Measurements from ENCODE around the gene TUFT1. TPM values are rescaled to one million over a fixed set of nuclear protein-coding genes. Genes with fewer than 3 reads are reported as not detected.
A peak's percentile ranks its signal among the peaks of the same experiment; 100 is the strongest.

Gene TUFT1
- total and polyA plus RNA-seq, 9 of the 15 experiments (the other 6 are each of a cell fraction or from before 2014, with no cell fraction given) = 0.54 to 2.0 (median 1.7) TPM

DNA sequence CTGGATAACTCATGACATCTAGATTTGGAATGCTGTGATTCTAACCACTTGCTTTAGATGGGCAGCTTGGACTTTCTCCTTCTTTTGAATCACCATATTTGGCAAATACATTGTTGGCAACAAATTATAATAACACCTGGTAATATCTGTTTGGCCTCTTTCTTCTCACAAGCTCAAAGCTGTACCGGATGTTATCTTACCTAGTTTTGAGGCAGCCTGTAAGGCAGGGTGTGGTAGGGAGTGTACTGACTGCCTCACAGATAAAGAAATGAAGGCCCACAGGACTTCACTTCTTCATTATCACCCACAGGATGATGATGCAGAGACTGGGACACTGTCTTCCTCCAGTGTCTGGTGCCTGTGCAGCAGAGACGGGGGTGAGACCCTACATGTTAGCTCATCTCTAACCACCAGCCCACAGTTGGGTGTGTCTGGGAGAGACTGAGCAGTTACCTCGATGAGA lies 28.5 kb downstream of the TUFT1 start:
- CTCF ChIA-PET (ENCODE audit: low intra/inter-chr PET ratio) = no interaction called here
- in situ Hi-C loops (cut with MboI) (no loop called here), intact Hi-C loops (cut with micrococcal nuclease) (no loop called here)
- 0% methylated on average over 3 of the region's 3 CpGs for WGBS (ENCODE audit: insufficient coverage, low coverage, missing lambda C conversion rate)
- FAIRE-seq (peak; percentile 78), DNase-seq (ENCODE audit: extremely low read depth in 1 of 4, low spot score in 3 of 4) (peak in 2 of 4 experiments; percentile 21 to 33), ATAC-seq (peak; percentile 76)
- Histone ChIP-seq H3K9me1 (ENCODE audit: control insufficient read depth, insufficient read depth, low read length) (no peaks in the 10 kb centered on the region), H3K27me3 (ENCODE audit: control insufficient read depth in 2 of 2, insufficient read depth in 2 of 2, low read length in 2 of 2) (no peaks in the 10 kb centered on the region), H3K9me3 (replicated peaks; ENCODE audit: control insufficient read depth, insufficient read depth, low read depth, low read length) (no peaks in the 10 kb centered on the region), H3K4me1 (replicated peaks in 1 of 2; ENCODE audit: control insufficient read depth in 2 of 2, insufficient read depth in 2 of 2, low read length in 2 of 2) (peaks cover 0 to 7% of the 10 kb centered on the region in 2 experiments; a peak in 2 of 5 replicates), H2AFZ (ENCODE audit: low read depth, low read length) (no peak overlapping the region), H3K79me2 (ENCODE audit: control insufficient read depth, insufficient read depth, low read length) (no peaks in the 10 kb centered on the region), H3K36me3 (ENCODE audit: control insufficient read depth, insufficient read depth, low read length) (no peaks in the 10 kb centered on the region), H3K4me2 (ENCODE audit: insufficient read depth, low read length) (no peak overlapping the region), H3K27ac (ENCODE audit: extremely low read depth, low read depth, low read length) (no peak overlapping the region), H3K4me3 (no peak overlapping the region), H3K9ac (ENCODE audit: insufficient read depth in 1 of 2, low read depth in 2 of 2, low read length in 2 of 2) (no peak overlapping the region; a peak in 1 of 4 replicates), H4K20me1 (replicated peaks; ENCODE audit: control insufficient read depth, insufficient read depth, low read length) (0 out of 2 replicates have a peak, but pooled peaks cover 3% of the 10 kb centered on the region)
- TF ChIP-seq ZNF24 (IDR thresholded peaks at IDR 0.05) (peak; percentile 96), SLC30A9 (CRISPR knock-in tag; IDR thresholded peaks at IDR 0.05) (no peak), CTBP1 (IDR thresholded peaks at IDR 0.05; ENCODE audit: borderline replicate concordance) (0 out of 2 replicates have a peak, but pooled peaks have one; percentile 45), HDAC2 (IDR thresholded peaks at IDR 0.05) (no peak), E2F5 (CRISPR knock-in tag; IDR thresholded peaks at IDR 0.05) (no peak), ZKSCAN3 (CRISPR knock-in tag; IDR thresholded peaks at IDR 0.05) (no peak), XRCC3 (IDR thresholded peaks at IDR 0.05) (no peak), MTA3 (IDR thresholded peaks at IDR 0.05; ENCODE audit: borderline replicate concordance) (no peak), ZNF133 (CRISPR knock-in tag; IDR thresholded peaks at IDR 0.05) (no peak), ZBTB1 (CRISPR knock-in tag; IDR thresholded peaks at IDR 0.05; ENCODE audit: borderline replicate concordance, low read depth) (no peak), ZFP30 (CRISPR knock-in tag; IDR thresholded peaks at IDR 0.05; ENCODE audit: borderline replicate concordance) (no peak)
- BruUV-seq (replicated peaks) = no TSS peak
- POLR2A ChIA-PET = interaction anchor here (0.8 to 1.1 kb wide), 2 partner anchors 12 to 20 kb away, joined by 3 read pairs; no protein-coding TSS in a partner anchor

Data from K562 (cell line).